HG03060 (cell line): ENCODE data around the gene EMILIN1.

Experiments used
- ATAC-seq: cut with Tn5 transposase; IDR thresholded peaks from one replicate; pipeline ENCODE4 v1.9.1; 2021; ENCODE audit warnings: low read depth, moderate number of reproducible peaks; ENCODE audit not compliant: unreplicated experiment

The EMILIN1 gene

GRCh38 chr2:27079233-27080139 is 1.1 kb downstream of the EMILIN1 start:
- ATAC-seq: no peak

DNA sequence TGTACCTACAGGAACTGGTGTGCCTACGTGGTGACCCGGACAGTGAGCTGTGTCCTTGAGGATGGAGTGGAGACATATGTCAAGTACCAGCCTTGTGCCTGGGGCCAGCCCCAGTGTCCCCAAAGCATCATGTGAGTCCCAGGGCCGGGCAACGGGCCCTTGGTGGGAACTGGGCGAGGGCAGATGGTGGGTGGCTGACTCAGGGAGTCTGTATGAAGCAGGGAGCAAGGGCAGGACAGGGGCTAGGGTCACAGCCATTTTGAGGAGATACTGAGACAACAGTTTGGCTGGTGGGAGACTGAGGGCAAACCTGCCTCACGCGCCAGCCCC is 1.7 kb downstream of the EMILIN1 start:
- ATAC-seq: no peak

DNA sequence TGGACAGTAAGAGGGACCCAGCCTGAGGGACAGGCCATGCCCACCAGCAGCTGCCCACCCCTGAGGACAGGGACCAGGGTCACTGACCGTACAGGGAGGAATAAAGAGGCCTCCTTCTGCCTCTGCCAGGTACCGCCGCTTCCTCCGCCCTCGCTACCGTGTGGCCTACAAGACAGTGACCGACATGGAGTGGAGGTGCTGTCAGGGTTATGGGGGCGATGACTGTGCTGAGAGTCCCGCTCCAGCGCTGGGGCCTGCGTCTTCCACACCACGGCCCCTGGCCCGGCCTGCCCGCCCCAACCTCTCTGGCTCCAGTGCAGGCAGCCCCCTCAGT is 2.2 kb downstream of the EMILIN1 start:
- no peak for ATAC-seq

GRCh38 chr2:27081984-27082772 is 3.8 kb downstream of the EMILIN1 start:
- ATAC-seq: no peak

GRCh38 chr2:27082773-27083409 is 4.5 kb downstream of the EMILIN1 start:
- no peak for ATAC-seq

DNA sequence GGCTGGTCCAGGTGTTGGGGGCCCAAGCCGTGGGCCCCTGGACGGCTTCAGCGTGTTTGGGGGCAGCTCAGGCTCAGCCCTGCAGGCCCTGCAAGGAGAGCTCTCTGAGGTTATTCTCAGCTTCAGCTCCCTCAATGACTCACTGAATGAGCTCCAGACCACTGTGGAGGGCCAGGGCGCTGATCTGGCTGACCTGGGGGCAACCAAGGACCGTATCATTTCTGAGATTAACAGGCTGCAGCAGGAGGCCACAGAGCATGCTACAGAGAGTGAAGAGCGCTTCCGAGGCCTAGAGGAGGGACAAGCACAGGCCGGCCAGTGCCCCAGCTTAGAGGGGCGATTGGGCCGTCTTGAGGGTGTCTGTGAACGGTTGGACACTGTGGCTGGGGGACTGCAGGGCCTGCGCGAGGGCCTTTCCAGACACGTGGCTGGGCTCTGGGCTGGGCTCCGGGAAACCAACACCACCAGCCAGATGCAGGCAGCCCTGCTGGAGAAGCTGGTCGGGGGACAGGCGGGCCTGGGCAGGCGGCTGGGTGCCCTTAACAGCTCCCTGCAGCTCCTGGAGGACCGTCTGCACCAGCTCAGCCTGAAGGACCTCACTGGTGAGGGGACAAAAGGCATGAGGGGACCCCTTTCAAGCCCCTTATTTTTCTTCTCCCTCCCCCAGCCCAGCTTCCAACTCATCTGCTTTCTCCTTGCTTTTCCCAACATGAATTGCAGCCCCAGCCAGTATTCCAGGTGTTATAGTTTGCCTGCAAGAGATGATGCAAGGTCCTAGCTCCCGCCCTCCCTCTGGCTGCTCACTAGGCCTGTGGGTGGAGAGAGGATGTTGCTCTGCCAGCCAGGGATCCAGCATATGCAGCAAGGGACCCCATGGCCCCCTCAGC is 5.2 kb downstream of the EMILIN1 start:
- no peak for ATAC-seq

- ATAC-seq: no peak
Measured at GRCh38 chr2:27084297-27085061, 6.1 kb downstream of the EMILIN1 start.

GRCh38 chr2:27085062-27085672 is 6.8 kb downstream of the EMILIN1 start:
- no peak for ATAC-seq

GRCh38 chr2:27085673-27086089 is 7.3 kb downstream of the EMILIN1 start:
- no peak for ATAC-seq

GRCh38 chr2:27086090-27086723 is 7.8 kb downstream of the EMILIN1 start:
- ATAC-seq: peak; percentile 57

GRCh38 chr2:27086724-27087593 is 8.5 kb downstream of the EMILIN1 start, which contains the start of gene KHK:
TSS of gene KHK (plus strand) at chr2:27086772. CDS start at chr2:27087260, 488 bp downstream.
- ATAC-seq: no peak

GRCh38 chr2:27087823-27088410 is 9.5 kb downstream of the EMILIN1 start:
- no peak for ATAC-seq

DNA sequence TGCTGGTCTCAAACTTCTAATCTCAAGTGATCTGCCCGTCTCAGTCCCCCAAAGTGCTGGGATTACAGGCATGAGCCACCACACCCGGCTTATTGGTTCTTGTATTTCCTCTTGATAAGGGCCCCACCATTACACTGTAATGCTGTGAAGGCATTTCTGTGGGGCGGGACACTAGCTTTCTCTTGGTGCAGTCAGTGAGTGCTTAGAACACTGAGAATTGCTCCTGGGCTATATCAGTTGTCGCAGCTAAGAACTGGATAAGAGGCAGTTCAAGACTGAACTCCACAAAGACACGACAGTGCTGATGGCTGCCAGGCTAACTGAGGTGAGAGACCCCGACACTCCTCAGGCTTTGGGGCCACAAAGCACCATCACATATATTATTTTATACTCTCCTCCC is 10.2 kb downstream of the EMILIN1 start:
- ATAC-seq: no peak

GRCh38 chr2:27089111-27089954 is 10.9 kb downstream of the EMILIN1 start:
- ATAC-seq: no peak

GRCh38 chr2:27091746-27092695 is 13.6 kb downstream of the EMILIN1 start:
- no peak for ATAC-seq
